Measurements from ENCODE around the gene MCOLN1.

MCOLN1 gene

DNA sequence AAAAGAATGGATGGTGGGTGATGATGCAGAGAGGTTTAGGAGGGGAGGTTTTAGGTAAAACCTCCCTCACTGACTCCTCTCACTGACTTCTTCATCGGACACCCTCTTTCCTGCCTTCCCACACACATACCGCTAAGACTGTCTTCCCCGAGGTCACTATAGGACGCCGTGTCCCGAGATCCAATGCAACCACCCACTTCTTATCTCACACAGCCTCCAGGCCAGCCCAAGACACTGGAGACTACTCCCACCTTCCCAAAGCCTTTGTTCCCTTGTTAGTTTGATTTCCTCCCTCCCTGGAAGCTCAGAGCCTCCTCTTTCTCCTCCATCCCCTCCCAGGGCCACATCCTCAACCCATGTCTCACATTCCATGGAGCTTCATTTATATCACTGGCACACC is 56.8 kb downstream of the MCOLN1 start:
- DNase-seq = no peak

- DNase-seq = no peak
Measured at GRCh38 chr19:7582446-7582845, 60.0 kb downstream of the MCOLN1 start.

All from HCEC 1CT (cell line).